ENCODE measurements around the gene RLBP1. TPM values are rescaled to one million over a fixed set of nuclear protein-coding genes. Genes with fewer than 3 reads are reported as not detected.

RLBP1 gene
- total and polyA plus RNA-seq, 2 donors (not counting 3 experiments of a cell fraction or from before 2014, with no cell fraction given), result not detected

DNA sequence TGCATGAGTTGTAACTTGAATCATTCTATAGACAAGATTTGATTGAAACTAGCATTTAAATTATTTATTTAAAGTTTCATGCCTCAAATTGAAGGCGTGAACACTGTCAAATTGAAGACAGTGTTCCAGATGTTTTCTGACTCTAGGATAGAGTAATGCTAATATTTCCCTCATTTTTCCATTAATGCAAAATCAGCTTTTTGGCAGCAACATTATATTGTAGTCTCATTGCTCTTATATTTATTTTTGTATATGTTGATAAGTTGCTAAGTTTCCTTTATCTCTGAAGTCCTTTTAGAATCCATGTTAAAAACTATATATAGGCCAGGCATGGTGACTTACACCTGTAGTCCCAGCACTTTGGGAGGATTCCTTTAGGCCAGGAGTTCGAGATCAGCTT lies 27.2 kb upstream of the RLBP1 start:
- no peaks in the 10 kb centered on the region for H4K20me1 ChIP-seq (replicated peaks; ENCODE audit: control insufficient read depth, extremely low read depth, insufficient read depth, low read length)
- H3K27me3 ChIP-seq (ENCODE audit: control insufficient read depth in 2 of 2, insufficient read depth in 2 of 2, low read length in 2 of 2), result no peaks in the 10 kb centered on the region
- no peaks in the 10 kb centered on the region for H3K9me3 ChIP-seq (replicated peaks; ENCODE audit: control insufficient read depth, insufficient read depth, low read length)
- ChIA-PET POLR2A (no interaction called here), CTCF (no interaction called here)
- peaks cover 26% of the 10 kb centered on the region for H3K79me2 ChIP-seq (ENCODE audit: control insufficient read depth, insufficient read depth, low read length)
- H3K27ac ChIP-seq (ENCODE audit: insufficient read depth, low read depth, low read length), result no peak overlapping the region
- no peak overlapping the region for H2AFZ ChIP-seq (ENCODE audit: low read depth, low read length)
- dilution Hi-C loops (cut with MboI; ENCODE audit: extremely low pct_ligation_motif_present, low sequenced_read_pairs), result no loop called here
- FAIRE-seq, result no peak
- no peak overlapping the region for H3K4me2 ChIP-seq (ENCODE audit: insufficient read depth, low read length)
- H3K36me3 ChIP-seq (ENCODE audit: control insufficient read depth in 2 of 2, extremely low read depth in 1 of 2, insufficient read depth in 2 of 2, low read length in 2 of 2), result peaks cover 0 to 8% of the 10 kb centered on the region in 2 experiments
- no peak overlapping the region for H3K4me3 ChIP-seq (replicated peaks in 1 of 3; ENCODE audit: insufficient read depth in 1 of 3, low read depth in 1 of 3, low read length in 3 of 3)
- no peak for DNase-seq (ENCODE audit: low read depth, low spot score)
- intact Hi-C loops (cut with micrococcal nuclease), result no loop called here
- no TSS peak for BruUV-seq (replicated peaks)
- no peak overlapping the region for H3K9ac ChIP-seq (replicated peaks; ENCODE audit: extremely low read depth, insufficient read depth, low read length)
- no peaks in the 10 kb centered on the region for H3K9me1 ChIP-seq (replicated peaks; ENCODE audit: control insufficient read depth, extremely low read depth, insufficient read depth, low read length)
- peaks cover 10% of the 10 kb centered on the region for H3K4me1 ChIP-seq (ENCODE audit: control insufficient read depth, extremely low read depth, insufficient read depth, low read length)
- TF ChIP-seq JUN (IDR thresholded peaks at IDR 0.05; ENCODE audit: borderline replicate concordance, insufficient read depth, insufficient read length, low read depth) (no peak), MYC (IDR thresholded peaks at IDR 0.05; ENCODE audit: low read depth, low read length) (no peak), POLR2A (IDR thresholded peaks at IDR 0.05; ENCODE audit: low read depth, low read length) (no peak), GATA2 (IDR thresholded peaks at IDR 0.05; ENCODE audit: insufficient read depth, insufficient read length, low read depth, low read length) (no peak), POLR2AphosphoS5 (IDR thresholded peaks at IDR 0.05; ENCODE audit: insufficient read depth, low read depth, low read length) (no peak), EZH2 (IDR thresholded peaks at IDR 0.05; ENCODE audit: borderline replicate concordance, low read depth, low read length, severe bottlenecking) (no peak), FOS (IDR thresholded peaks at IDR 0.05; ENCODE audit: borderline replicate concordance, insufficient read depth, low read length) (no peak)
- TF ChIP-seq, protein P1, sequence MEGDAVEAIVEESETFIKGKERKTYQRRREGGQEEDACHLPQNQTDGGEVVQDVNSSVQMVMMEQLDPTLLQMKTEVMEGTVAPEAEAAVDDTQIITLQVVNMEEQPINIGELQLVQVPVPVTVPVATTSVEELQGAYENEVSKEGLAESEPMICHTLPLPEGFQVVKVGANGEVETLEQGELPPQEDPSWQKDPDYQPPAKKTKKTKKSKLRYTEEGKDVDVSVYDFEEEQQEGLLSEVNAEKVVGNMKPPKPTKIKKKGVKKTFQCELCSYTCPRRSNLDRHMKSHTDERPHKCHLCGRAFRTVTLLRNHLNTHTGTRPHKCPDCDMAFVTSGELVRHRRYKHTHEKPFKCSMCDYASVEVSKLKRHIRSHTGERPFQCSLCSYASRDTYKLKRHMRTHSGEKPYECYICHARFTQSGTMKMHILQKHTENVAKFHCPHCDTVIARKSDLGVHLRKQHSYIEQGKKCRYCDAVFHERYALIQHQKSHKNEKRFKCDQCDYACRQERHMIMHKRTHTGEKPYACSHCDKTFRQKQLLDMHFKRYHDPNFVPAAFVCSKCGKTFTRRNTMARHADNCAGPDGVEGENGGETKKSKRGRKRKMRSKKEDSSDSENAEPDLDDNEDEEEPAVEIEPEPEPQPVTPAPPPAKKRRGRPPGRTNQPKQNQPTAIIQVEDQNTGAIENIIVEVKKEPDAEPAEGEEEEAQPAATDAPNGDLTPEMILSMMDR (IDR thresholded peaks at IDR 0.05; ENCODE audit: extremely low read depth in 1 of 2, insufficient read depth in 1 of 2, low read depth in 1 of 2, low read length in 2 of 2), result no peak
- TF ChIP-seq, protein P2, sequence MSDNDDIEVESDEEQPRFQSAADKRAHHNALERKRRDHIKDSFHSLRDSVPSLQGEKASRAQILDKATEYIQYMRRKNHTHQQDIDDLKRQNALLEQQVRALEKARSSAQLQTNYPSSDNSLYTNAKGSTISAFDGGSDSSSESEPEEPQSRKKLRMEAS (IDR thresholded peaks at IDR 0.05; ENCODE audit: insufficient read depth, insufficient read length), result no peak
